K562 (cell line): ENCODE results near the gene RABGAP1L. TPM values are rescaled to one million over a fixed set of nuclear protein-coding genes. Genes with fewer than 3 reads are reported as not detected.

Experiments used
- ATAC-seq: fragments of 200-7000 bp; cut with Tn5 transposase; 3 replicates; pipeline ENCODE4 v1.9.1; 2020; ENCODE audit warnings: moderate library complexity
- BruUV-seq: library from RNA; stranded (reverse); fragments of 400-500 nt; replicated peaks from 2 replicates; lab custom pipeline; 2021; lab: Mats Ljungman, UMichigan
- CTCF ChIA-PET: fragments of 300-600 bp; formaldehyde crosslinking; extraction: SDS; loops from one replicate; lab custom pipeline; 2021; ENCODE audit warnings: low intra/inter-chr PET ratio; lab: Yijun Ruan, JAX
- POLR2A ChIA-PET: fragments of 300-600, 350-650 bp; sonication (Branson Sonifier 250); formaldehyde crosslinking; extraction: SDS; loops from one replicate; lab custom pipeline; 2021; ENCODE audit warnings: antibody characterized with exemption, inconsistent platforms; lab: Yijun Ruan, JAX
- DNase-seq, 4 experiments: peaks; one replicate each; pipeline versions ENCODE4 v3.0.0 to v3.0.0-alpha.2; 2011 to 2018; ENCODE audit warnings: low spot score in 3 of 4, mixed read lengths in 3 of 4; ENCODE audit errors: extremely low read depth in 1 of 4
- FAIRE-seq: peaks from 2 replicates; lab custom pipeline; 2011; peaks lifted over from hg19 to GRCh38; lab: Jason Lieb, UNC
- H2AFZ ChIP-seq: 2 replicates; pipeline ENCODE4 v1.6.0; 2011; ENCODE audit warnings: low read depth, low read length, control low read depth, inconsistent platforms
- H3K27ac ChIP-seq: fragments of 200-600 bp; 3 replicates; pipeline ENCODE4 v1.8.0; 2011; ENCODE audit warnings: low read depth, mild to moderate bottlenecking, control low read depth, inconsistent platforms, low read length, moderate library complexity, mixed read lengths; ENCODE audit errors: extremely low read depth
- H3K27me3 ChIP-seq, 2 experiments: fragments of 300-600 bp in 1 of 2; 2 replicates in 1 of 2; 3 replicates in 1 of 2; pipeline versions ENCODE4 v1.6.0 to v1.8.0; 2011; ENCODE audit warnings: inconsistent platforms in 2 of 2, low read length in 2 of 2, mild to moderate bottlenecking in 1 of 2, mixed read lengths in 1 of 2, moderate library complexity in 1 of 2; ENCODE audit not compliant: control insufficient read depth in 2 of 2, insufficient read depth in 2 of 2
- H3K36me3 ChIP-seq: fragments of 300-600 bp; 3 replicates; pipeline ENCODE4 v1.8.0; 2011; ENCODE audit warnings: mild to moderate bottlenecking, low read length, inconsistent platforms; ENCODE audit not compliant: control insufficient read depth, insufficient read depth
- H3K4me1 ChIP-seq, 2 experiments: fragments of 200-600 bp in 1 of 2; replicated peaks in 1 of 2; 2 replicates in 1 of 2; 3 replicates in 1 of 2; pipeline versions ENCODE4 v1.5.1 to v1.8.0; 2011; ENCODE audit warnings: inconsistent platforms in 2 of 2, low read length in 2 of 2, mild to moderate bottlenecking in 1 of 2, mixed read lengths in 1 of 2, moderate library complexity in 1 of 2; ENCODE audit not compliant: control insufficient read depth in 2 of 2, insufficient read depth in 2 of 2
- H3K4me2 ChIP-seq: 2 replicates; pipeline ENCODE4 v1.6.1; 2011; ENCODE audit warnings: low read length, control low read depth, inconsistent platforms, mixed read lengths; ENCODE audit not compliant: insufficient read depth
- H3K4me3 ChIP-seq: fragments of 200-600 bp; sonication (generic), shearing (Covaris generic); 2 replicates; pipeline ENCODE4 v1.5.1; 2016; ENCODE audit warnings: control low read depth, inconsistent platforms
- H3K79me2 ChIP-seq: fragments of 200-600 bp; 3 replicates; pipeline ENCODE4 v1.8.0; 2011; ENCODE audit warnings: low read length, inconsistent platforms; ENCODE audit not compliant: control insufficient read depth, insufficient read depth
- H3K9ac ChIP-seq, 2 experiments: 2 replicates each; pipeline versions ENCODE4 v1.6.0 to v1.6.1; 2011; ENCODE audit warnings: low read depth in 2 of 2, low read length in 2 of 2, control low read depth in 1 of 2, inconsistent platforms in 1 of 2, mild to moderate bottlenecking in 1 of 2, mixed read lengths in 1 of 2; ENCODE audit not compliant: insufficient read depth in 1 of 2
- H3K9me1 ChIP-seq: one replicate; pipeline ENCODE4 v1.6.0; 2011; ENCODE audit warnings: inconsistent platforms, mild to moderate bottlenecking, low read length, moderate library complexity; ENCODE audit not compliant: control insufficient read depth, insufficient read depth
- H3K9me3 ChIP-seq: replicated peaks from 2 replicates; pipeline ENCODE4 v1.5.1; 2011; ENCODE audit warnings: low read depth, low read length, inconsistent platforms; ENCODE audit not compliant: control insufficient read depth, insufficient read depth
- H4K20me1 ChIP-seq: replicated peaks from 2 replicates; pipeline ENCODE4 v1.6.1; 2011; ENCODE audit warnings: low read length, inconsistent platforms, mixed read lengths; ENCODE audit not compliant: control insufficient read depth, insufficient read depth
- BMI1 ChIP-seq: fragments of 150-350 bp; IDR thresholded peaks from 2 replicates; pipeline ENCODE4 v1.6.1; 2014; ENCODE audit warnings: low read length
- HLTF ChIP-seq: fragments of 450-650 bp; IDR thresholded peaks from 2 replicates; pipeline ENCODE4 v1.6.1; 2016
- NR2C2 ChIP-seq, 2 experiments: fragments of 200-800 bp in 1 of 2; sonication (Bioruptor generic) in 1 of 2; sonication (generic) in 1 of 2; formaldehyde crosslinking in 1 of 2; IDR thresholded peaks; 2 replicates each; pipeline versions ENCODE4 v1.6.1 to v1.8.0; 2016 to 2022; ENCODE audit warnings: mild to moderate bottlenecking in 1 of 2, missing compliant biosample characterization in 1 of 2, missing genetic modification characterization in 1 of 2, missing genetic modification reagents in 1 of 2
- POLR2H ChIP-seq: IDR thresholded peaks from 2 replicates; pipeline ENCODE4 v1.6.1; 2016; ENCODE audit warnings: missing genetic modification characterization, low read depth, mild to moderate bottlenecking, control low read depth, missing compliant biosample characterization, moderate library complexity
- SIN3A ChIP-seq, 2 experiments: fragments of 150-350 bp in 1 of 2; IDR thresholded peaks; 2 replicates each; pipeline ENCODE4 v1.6.1; 2011 to 2016; ENCODE audit warnings: borderline replicate concordance in 2 of 2, low read depth in 2 of 2, low read length in 2 of 2, mild to moderate bottlenecking in 2 of 2, moderate library complexity in 2 of 2; ENCODE audit not compliant: control insufficient read depth in 1 of 2
- SIRT6 ChIP-seq: IDR thresholded peaks from one replicate; pipeline ENCODE4 v1.6.1; 2012; ENCODE audit warnings: low read depth, mild to moderate bottlenecking, control low read depth, inconsistent platforms, low read length, moderate library complexity
- SMARCA5 ChIP-seq: fragments of 450-650 bp; IDR thresholded peaks from 2 replicates; pipeline ENCODE4 v1.6.1; 2016
- SRSF3 ChIP-seq: fragments of 200-400 bp; formaldehyde crosslinking; IDR thresholded peaks from 2 replicates; pipeline ENCODE4 v1.6.1; 2016; ENCODE audit warnings: mild to moderate bottlenecking, low read length, moderate library complexity; ENCODE audit not compliant: insufficient read depth
- ZC3H8 ChIP-seq: fragments of 450-650 bp; IDR thresholded peaks from 2 replicates; pipeline ENCODE4 v1.6.1; 2017
- ZNF347 ChIP-seq: fragments of 450-650 bp; formaldehyde crosslinking; IDR thresholded peaks from 2 replicates; pipeline ENCODE4 v1.4.0; 2020; ENCODE audit warnings: low read depth, mild to moderate bottlenecking, moderate library complexity
- ZNF551 ChIP-seq: fragments of 250-450 bp; sonication (Bioruptor Pico); IDR thresholded peaks from 2 replicates; pipeline ENCODE4 v1.5.0; 2021; ENCODE audit warnings: mild to moderate bottlenecking, moderate library complexity
- ZNF780A ChIP-seq: fragments of 250-450 bp; sonication (Bioruptor Pico); IDR thresholded peaks from 2 replicates; pipeline ENCODE4 v1.5.0; 2021; ENCODE audit warnings: mild to moderate bottlenecking
- ZZZ3 ChIP-seq: fragments of 450-650 bp; IDR thresholded peaks from 2 replicates; pipeline ENCODE4 v1.6.1; 2016; ENCODE audit warnings: antibody characterized with exemption, mild to moderate bottlenecking, moderate library complexity
- WGBS: fragments of 100-300 bp; shearing (Covaris generic); methylation state at CpG from one replicate; pipeline ENCODE4 v1.1.6; 2016; ENCODE audit warnings: low coverage, mixed read lengths; ENCODE audit not compliant: insufficient coverage; ENCODE audit errors: missing lambda C conversion rate; 5-methylcytosine and 5-hydroxymethylcytosine counted together
- in situ Hi-C: fragments of 300-500 bp; cut with MboI; formaldehyde crosslinking; loops from 4 replicates; pipeline ENCODE4 v1.15.0; 2018; ENCODE audit warnings: inconsistent platforms, mixed read lengths
- intact Hi-C: fragments of 100-400 bp; cut with micrococcal nuclease; formaldehyde crosslinking; loops from 2 replicates; pipeline ENCODE4 v1.14.2; 2022
- polyA plus RNA-seq, 8 experiments: library from polyadenylated mRNA; depleted of rRNA in 4 of 8; stranded (reverse) in 5 of 8; unstranded in 3 of 8; fragments of >200 nt; fragmentation: Nextera tagmentation in 2 of 8; fragmentation: Illumina TruSeq in 1 of 8; extraction: Ambion mirVana in 2 of 8; extraction: Trizol in 1 of 8; gene quantifications; 2 replicates each; pipeline versions ENCODE4 v1.2.1 to v1.2.3, GENCODE V29; 2011 to 2014; ENCODE audit warnings: inconsistent platforms in 1 of 8, missing spikeins in 1 of 8
- total RNA-seq, 7 experiments: library from RNA; depleted of rRNA in 6 of 7; stranded (reverse); fragments of >200 nt in 6 of 7; fragmentation: Illumina TruSeq in 2 of 7; extraction: Trizol in 2 of 7; gene quantifications; 2 replicates each; pipeline versions ENCODE4 v1.2.1 to v1.2.3, GENCODE V29; 2011 to 2021; ENCODE audit warnings: low replicate concordance in 1 of 7
- TF ChIP-seq, protein P1 (sequence below): IDR thresholded peaks from 2 replicates; pipeline ENCODE4 v1.6.1; 2011; ENCODE audit warnings: borderline replicate concordance, low read depth, mild to moderate bottlenecking, moderate library complexity, low read length; ENCODE audit not compliant: insufficient read depth, poor library complexity, severe bottlenecking
- TF ChIP-seq, protein P2 (sequence below): sonication (generic); IDR thresholded peaks from 2 replicates; pipeline ENCODE4 v1.6.1; 2016
- TF ChIP-seq, protein P3 (sequence below): fragments of 450-650 bp; conservative IDR thresholded peaks from 2 replicates; pipeline ENCODE4 v1.6.1; 2016; ENCODE audit warnings: missing genetic modification characterization, low read depth, mild to moderate bottlenecking, control low read depth, missing compliant biosample characterization

The RABGAP1L gene
- total and polyA plus RNA-seq, 9 of the 15 experiments (the other 6 are each of a cell fraction or from before 2014, with no cell fraction given): 16.5 to 44.9 (median 26.7) TPM

DNA sequence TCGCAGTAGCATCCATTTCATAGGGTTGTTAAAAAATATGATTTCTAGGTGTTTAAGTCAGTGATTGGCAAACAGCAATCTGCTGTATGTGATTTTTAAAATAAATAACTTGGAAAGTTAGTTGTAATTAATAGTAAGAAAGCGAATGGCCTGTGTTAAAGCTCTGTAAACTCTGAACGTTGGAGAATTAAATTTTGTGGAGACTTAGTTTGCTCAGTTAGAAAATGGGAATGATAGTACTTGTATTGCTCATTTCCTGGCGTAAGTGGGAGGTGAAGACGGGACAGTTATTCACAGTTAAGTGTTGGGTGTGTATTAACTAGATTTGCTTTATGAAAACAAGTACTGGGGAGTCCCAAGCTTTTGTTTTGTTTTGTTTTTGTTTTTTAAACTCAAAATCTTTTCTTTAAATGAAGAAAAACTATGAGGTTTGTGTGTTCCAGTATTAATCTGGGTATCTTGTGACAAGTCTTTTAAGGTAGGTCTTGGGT lies 841.4 kb downstream of the RABGAP1L start:
- Histone ChIP-seq H3K4me1 (peaks cover 13 to 31% of the 10 kb centered on the region in 2 experiments; a peak in 4 of 5 replicates), H3K9ac (peak overlapping the region; percentile 98 to 99), H3K36me3 (peaks cover 38% of the 10 kb centered on the region), H2AFZ (peak overlapping the region; percentile 85; the same call in 1 of the 2 replicates), H3K27ac (peak overlapping the region; percentile 99), H3K79me2 (peaks cover 83% of the 10 kb centered on the region), H3K9me1 (no peaks in the 10 kb centered on the region), H3K27me3 (no peaks in the 10 kb centered on the region), H3K4me3 (peak overlapping the region; percentile 90), H3K4me2 (peak overlapping the region; percentile 97), H4K20me1 (no peaks in the 10 kb centered on the region; the same call in none of the 2 replicates), H3K9me3 (no peaks in the 10 kb centered on the region)
- in situ Hi-C loops (no loop called here), intact Hi-C loops (no loop called here)
- ATAC-seq (no peak), DNase-seq (no peak), FAIRE-seq (no peak)
- ChIA-PET POLR2A (interaction anchor here (0.6 to 4.1 kb wide), 12 partner anchors 10 to 1027 kb away, joined by 3 to 65 read pairs (median 8); partner anchors contain the start of gene MRPS14), CTCF (interaction anchor here (3.5 kb wide), 1 partner anchor 231 kb away, joined by 38 read pairs; no protein-coding TSS in a partner anchor)
- no TSS peak for BruUV-seq
- 3% methylated on average over 5 of the region's 5 CpGs for WGBS
- TF ChIP-seq, protein P1, sequence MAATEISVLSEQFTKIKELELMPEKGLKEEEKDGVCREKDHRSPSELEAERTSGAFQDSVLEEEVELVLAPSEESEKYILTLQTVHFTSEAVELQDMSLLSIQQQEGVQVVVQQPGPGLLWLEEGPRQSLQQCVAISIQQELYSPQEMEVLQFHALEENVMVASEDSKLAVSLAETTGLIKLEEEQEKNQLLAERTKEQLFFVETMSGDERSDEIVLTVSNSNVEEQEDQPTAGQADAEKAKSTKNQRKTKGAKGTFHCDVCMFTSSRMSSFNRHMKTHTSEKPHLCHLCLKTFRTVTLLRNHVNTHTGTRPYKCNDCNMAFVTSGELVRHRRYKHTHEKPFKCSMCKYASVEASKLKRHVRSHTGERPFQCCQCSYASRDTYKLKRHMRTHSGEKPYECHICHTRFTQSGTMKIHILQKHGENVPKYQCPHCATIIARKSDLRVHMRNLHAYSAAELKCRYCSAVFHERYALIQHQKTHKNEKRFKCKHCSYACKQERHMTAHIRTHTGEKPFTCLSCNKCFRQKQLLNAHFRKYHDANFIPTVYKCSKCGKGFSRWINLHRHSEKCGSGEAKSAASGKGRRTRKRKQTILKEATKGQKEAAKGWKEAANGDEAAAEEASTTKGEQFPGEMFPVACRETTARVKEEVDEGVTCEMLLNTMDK: no peak
- TF ChIP-seq ZC3H8: no peak
- TF ChIP-seq SMARCA5: peak; percentile 8; the same call in 1 of the 2 replicates
- no peak for TF ChIP-seq NR2C2 (CRISPR knock-in tag; IDR thresholded peaks at IDR 0.05)
- TF ChIP-seq NR2C2 (tag; IDR thresholded peaks at IDR 0.05): 0 out of 2 replicates have a peak, but pooled peaks have one; percentile 4
- TF ChIP-seq HLTF: no peak
- 0 out of 2 replicates have a peak, but pooled peaks have one; percentile 13 for TF ChIP-seq ZNF551
- no peak for TF ChIP-seq ZZZ3
- peak; percentile 50; the same call in 1 of the 2 replicates for TF ChIP-seq POLR2H (tag)
- TF ChIP-seq ZNF347 (CRISPR knock-in tag): no peak
- TF ChIP-seq SRSF3: no peak
- TF ChIP-seq, protein P2, sequence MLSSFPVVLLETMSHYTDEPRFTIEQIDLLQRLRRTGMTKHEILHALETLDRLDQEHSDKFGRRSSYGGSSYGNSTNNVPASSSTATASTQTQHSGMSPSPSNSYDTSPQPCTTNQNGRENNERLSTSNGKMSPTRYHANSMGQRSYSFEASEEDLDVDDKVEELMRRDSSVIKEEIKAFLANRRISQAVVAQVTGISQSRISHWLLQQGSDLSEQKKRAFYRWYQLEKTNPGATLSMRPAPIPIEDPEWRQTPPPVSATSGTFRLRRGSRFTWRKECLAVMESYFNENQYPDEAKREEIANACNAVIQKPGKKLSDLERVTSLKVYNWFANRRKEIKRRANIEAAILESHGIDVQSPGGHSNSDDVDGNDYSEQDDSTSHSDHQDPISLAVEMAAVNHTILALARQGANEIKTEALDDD: peak; percentile 55
- TF ChIP-seq BMI1: no peak
- TF ChIP-seq, protein P3, sequence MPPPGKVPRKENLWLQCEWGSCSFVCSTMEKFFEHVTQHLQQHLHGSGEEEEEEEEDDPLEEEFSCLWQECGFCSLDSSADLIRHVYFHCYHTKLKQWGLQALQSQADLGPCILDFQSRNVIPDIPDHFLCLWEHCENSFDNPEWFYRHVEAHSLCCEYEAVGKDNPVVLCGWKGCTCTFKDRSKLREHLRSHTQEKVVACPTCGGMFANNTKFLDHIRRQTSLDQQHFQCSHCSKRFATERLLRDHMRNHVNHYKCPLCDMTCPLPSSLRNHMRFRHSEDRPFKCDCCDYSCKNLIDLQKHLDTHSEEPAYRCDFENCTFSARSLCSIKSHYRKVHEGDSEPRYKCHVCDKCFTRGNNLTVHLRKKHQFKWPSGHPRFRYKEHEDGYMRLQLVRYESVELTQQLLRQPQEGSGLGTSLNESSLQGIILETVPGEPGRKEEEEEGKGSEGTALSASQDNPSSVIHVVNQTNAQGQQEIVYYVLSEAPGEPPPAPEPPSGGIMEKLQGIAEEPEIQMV (tag): no peak
- 0 out of 4 replicates have a peak, but pooled peaks of 1 of the 2 experiments have one; percentile 14 for TF ChIP-seq SIN3A (IDR thresholded peaks at IDR 0.05; ENCODE audit: borderline replicate concordance in 2 of 2, control insufficient read depth in 1 of 2, low read depth in 2 of 2, low read length in 2 of 2)
- TF ChIP-seq ZNF780A (CRISPR knock-in tag): no peak
- no peak for TF ChIP-seq SIRT6
